HepG2 (cell line): ENCODE data around the gene PCIF1. TPM values are rescaled to one million over a fixed set of nuclear protein-coding genes. Genes with fewer than 3 reads are reported as not detected.

Source experiments
- ATF2 ChIP-seq: sonication (generic); formaldehyde crosslinking; IDR thresholded peaks from 2 replicates; pipeline ENCODE4 v1.4.0; 2020; ENCODE audit warnings: missing genetic modification reagents
- EEA1 ChIP-seq: sonication (generic); formaldehyde crosslinking; IDR thresholded peaks from 2 replicates; pipeline ENCODE4 v1.5.1; 2020; ENCODE audit warnings: mild to moderate bottlenecking, missing genetic modification reagents, borderline replicate concordance
- GLMP ChIP-seq: sonication (generic); formaldehyde crosslinking; IDR thresholded peaks from 2 replicates; pipeline ENCODE4 v1.9.0; 2021; ENCODE audit warnings: missing genetic modification reagents, mild to moderate bottlenecking, borderline replicate concordance
- HNRNPH1 ChIP-seq: fragments of 200-400 bp; formaldehyde crosslinking; optimal IDR thresholded peaks from 2 replicates; pipeline ENCODE3; 2017; ENCODE audit warnings: mild to moderate bottlenecking, low read depth, low read length
- ISX ChIP-seq: sonication (generic); formaldehyde crosslinking; conservative IDR thresholded peaks from 2 replicates; pipeline ENCODE4 v1.5.0; 2020; ENCODE audit warnings: missing genetic modification reagents
- JUN ChIP-seq: sonication (generic); formaldehyde crosslinking; IDR thresholded peaks from 2 replicates; pipeline ENCODE4 v1.4.0; 2020; ENCODE audit warnings: mild to moderate bottlenecking, missing genetic modification reagents
- KDM6A ChIP-seq: IDR thresholded peaks from 2 replicates; pipeline ENCODE4 v1.6.1; 2016; ENCODE audit warnings: low read depth
- MLX ChIP-seq: IDR thresholded peaks from 2 replicates; pipeline ENCODE4 v1.6.1; 2016
- NFKBIZ ChIP-seq: IDR thresholded peaks from 2 replicates; pipeline ENCODE4 v1.6.1; 2018; ENCODE audit warnings: missing genetic modification reagents, missing compliant biosample characterization
- POLR2A ChIP-seq, 2 experiments: IDR thresholded peaks; 2 replicates each; pipeline ENCODE4 v1.6.1; 2011; ENCODE audit warnings: low read depth in 2 of 2, low read length in 2 of 2, mild to moderate bottlenecking in 1 of 2, moderate library complexity in 1 of 2; ENCODE audit not compliant: insufficient read depth in 1 of 2
- TMF1 ChIP-seq: sonication (generic); formaldehyde crosslinking; IDR thresholded peaks from 2 replicates; pipeline ENCODE4 v1.8.1; 2022; ENCODE audit warnings: low read depth, missing genetic modification reagents
- YY1 ChIP-seq: IDR thresholded peaks from 2 replicates; pipeline ENCODE4 v1.6.1; 2011; ENCODE audit warnings: low read length, low read depth, moderate library complexity, mild to moderate bottlenecking; ENCODE audit not compliant: insufficient read depth, insufficient replicate concordance
- ZC3H13 ChIP-seq: sonication (generic); formaldehyde crosslinking; IDR thresholded peaks from 2 replicates; pipeline ENCODE4 v1.8.1; 2023; ENCODE audit warnings: mild to moderate bottlenecking, missing genetic modification reagents, moderate library complexity
- ZNF143 ChIP-seq: sonication (generic); formaldehyde crosslinking; IDR thresholded peaks from 2 replicates; pipeline ENCODE4 v1.4.0; 2020; ENCODE audit warnings: missing genetic modification reagents
- ZNF180 ChIP-seq: sonication (generic); formaldehyde crosslinking; IDR thresholded peaks from 2 replicates; pipeline ENCODE4 v1.4.0; 2020; ENCODE audit warnings: low read depth, missing genetic modification reagents, borderline replicate concordance
- ZNF598 ChIP-seq: sonication (generic); formaldehyde crosslinking; IDR thresholded peaks from 2 replicates; pipeline ENCODE4 v1.5.1; 2020; ENCODE audit warnings: mild to moderate bottlenecking, missing genetic modification reagents, borderline replicate concordance
- ZNF678 ChIP-seq: sonication (generic); formaldehyde crosslinking; IDR thresholded peaks from 2 replicates; pipeline ENCODE4 v1.4.0; 2020; ENCODE audit warnings: mild to moderate bottlenecking, missing genetic modification reagents
- ZNF788 ChIP-seq: sonication (generic); formaldehyde crosslinking; IDR thresholded peaks from 2 replicates; pipeline ENCODE4 v1.5.0; 2020; ENCODE audit warnings: mild to moderate bottlenecking, missing genetic modification reagents, borderline replicate concordance
- polyA plus RNA-seq, 8 experiments: library from polyadenylated mRNA; depleted of rRNA in 3 of 8; stranded (reverse) in 7 of 8; unstranded in 1 of 8; fragments of >200 nt; fragmentation: Illumina TruSeq in 4 of 8; extraction: Trizol in 4 of 8; gene quantifications; 2 replicates each; pipeline versions ENCODE4 v1.2.1 to v1.2.3, GENCODE V29; 2011 to 2016; ENCODE audit warnings: low read depth in 4 of 8, missing spikeins in 1 of 8, mixed read lengths in 1 of 8; ENCODE audit not compliant: insufficient read depth in 1 of 8
- total RNA-seq, 5 experiments: library from RNA; depleted of rRNA; stranded (reverse); fragments of >200 nt; fragmentation: Illumina TruSeq; extraction: Trizol; gene quantifications; 2 replicates each; pipeline ENCODE4 v1.2.3, GENCODE V29; 2016; ENCODE audit warnings: low read depth in 1 of 5
- TF ChIP-seq, protein P1 (sequence below): IDR thresholded peaks from 2 replicates; pipeline ENCODE4 v1.6.1; 2016; ENCODE audit warnings: low read depth, borderline replicate concordance
- TF ChIP-seq, protein P2 (sequence below): sonication (generic); formaldehyde crosslinking; IDR thresholded peaks from 2 replicates; pipeline ENCODE4 v1.5.1; 2020; ENCODE audit warnings: mild to moderate bottlenecking, missing genetic modification reagents, moderate library complexity
- TF ChIP-seq, protein P3 (sequence below): sonication (generic); formaldehyde crosslinking; IDR thresholded peaks from 2 replicates; pipeline ENCODE4 v1.5.0; 2020; ENCODE audit warnings: missing genetic modification reagents

Gene PCIF1
- total and polyA plus RNA-seq, 2 of the 13 experiments (the other 11 are each of a cell fraction or from before 2014, with no cell fraction given), result 20.9 to 24.4 TPM

DNA sequence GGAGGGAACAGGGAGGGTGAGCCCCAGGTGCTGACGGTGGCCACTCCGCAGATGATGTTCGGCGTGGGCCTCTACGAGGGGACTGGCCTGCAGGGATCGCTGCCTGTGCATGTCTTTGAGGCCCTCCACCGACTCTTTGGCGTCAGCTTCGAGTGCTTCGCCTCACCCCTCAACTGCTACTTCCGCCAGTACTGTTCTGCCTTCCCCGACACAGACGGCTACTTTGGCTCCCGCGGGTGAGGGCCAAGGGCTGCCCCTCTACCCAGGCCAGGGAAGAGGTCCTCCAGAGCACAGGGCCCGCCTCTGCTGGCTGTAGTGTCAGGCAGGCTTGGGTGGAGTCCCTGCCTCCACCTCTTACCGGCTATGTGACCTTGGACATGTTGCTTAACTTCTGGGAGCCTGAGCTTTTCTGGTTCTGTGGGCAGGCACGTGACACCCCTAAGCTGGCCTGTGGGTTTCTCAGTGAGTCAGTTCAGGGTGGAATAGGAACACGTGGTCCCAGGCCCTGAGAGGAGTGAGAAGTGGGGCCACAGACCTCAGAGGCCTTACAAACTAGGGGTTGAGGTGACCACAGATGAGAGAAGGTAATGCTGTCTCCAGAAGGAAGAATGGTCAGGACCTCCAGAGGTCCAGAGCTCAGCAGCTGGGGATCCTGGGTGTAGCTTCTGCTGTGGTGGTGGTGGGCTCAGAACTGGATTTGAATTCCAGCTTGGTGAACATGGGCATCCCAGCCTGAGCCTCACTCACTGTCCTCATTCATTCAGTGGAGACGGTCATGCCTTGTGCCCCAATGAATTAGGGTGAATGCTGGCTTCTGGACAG, 11.9 kb downstream of the PCIF1 start (continued):
- TF ChIP-seq, protein P1, sequence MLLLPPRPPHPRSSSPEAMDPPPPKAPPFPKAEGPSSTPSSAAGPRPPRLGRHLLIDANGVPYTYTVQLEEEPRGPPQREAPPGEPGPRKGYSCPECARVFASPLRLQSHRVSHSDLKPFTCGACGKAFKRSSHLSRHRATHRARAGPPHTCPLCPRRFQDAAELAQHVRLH (CRISPR knock-in tag), result peak; percentile 99
- TF ChIP-seq EEA1 (CRISPR knock-in tag) (peak; percentile 73; the same call in 1 of the 2 replicates), POLR2A (IDR thresholded peaks at IDR 0.05; ENCODE audit: insufficient read depth in 1 of 2, low read depth in 2 of 2, low read length in 2 of 2) (peak; percentile 2 to 37; a peak in 2 of 4 replicates), NFKBIZ (CRISPR knock-in tag) (no peak), ZC3H13 (CRISPR knock-in tag) (no peak), HNRNPH1 (no peak), ZNF180 (CRISPR knock-in tag) (no peak), MLX (peak; percentile 98), ATF2 (CRISPR knock-in tag) (peak; percentile 85; the same call in 1 of the 2 replicates), TMF1 (peak; percentile 91), ZNF678 (CRISPR knock-in tag) (0 out of 2 replicates have a peak, but pooled peaks have one; percentile 53), JUN (CRISPR knock-in tag) (no peak), ISX (CRISPR knock-in tag) (no peak), ZNF788 (CRISPR knock-in tag) (peak; percentile 96; the same call in 1 of the 2 replicates), YY1 (peak; percentile 37), ZNF598 (CRISPR knock-in tag) (peak; percentile 87; the same call in 1 of the 2 replicates), KDM6A (peak; percentile 69), ZNF143 (0 out of 2 replicates have a peak, but pooled peaks have one; percentile 51), GLMP (CRISPR knock-in tag) (no peak; the same call in 1 of the 2 replicates)
- TF ChIP-seq, protein P2, sequence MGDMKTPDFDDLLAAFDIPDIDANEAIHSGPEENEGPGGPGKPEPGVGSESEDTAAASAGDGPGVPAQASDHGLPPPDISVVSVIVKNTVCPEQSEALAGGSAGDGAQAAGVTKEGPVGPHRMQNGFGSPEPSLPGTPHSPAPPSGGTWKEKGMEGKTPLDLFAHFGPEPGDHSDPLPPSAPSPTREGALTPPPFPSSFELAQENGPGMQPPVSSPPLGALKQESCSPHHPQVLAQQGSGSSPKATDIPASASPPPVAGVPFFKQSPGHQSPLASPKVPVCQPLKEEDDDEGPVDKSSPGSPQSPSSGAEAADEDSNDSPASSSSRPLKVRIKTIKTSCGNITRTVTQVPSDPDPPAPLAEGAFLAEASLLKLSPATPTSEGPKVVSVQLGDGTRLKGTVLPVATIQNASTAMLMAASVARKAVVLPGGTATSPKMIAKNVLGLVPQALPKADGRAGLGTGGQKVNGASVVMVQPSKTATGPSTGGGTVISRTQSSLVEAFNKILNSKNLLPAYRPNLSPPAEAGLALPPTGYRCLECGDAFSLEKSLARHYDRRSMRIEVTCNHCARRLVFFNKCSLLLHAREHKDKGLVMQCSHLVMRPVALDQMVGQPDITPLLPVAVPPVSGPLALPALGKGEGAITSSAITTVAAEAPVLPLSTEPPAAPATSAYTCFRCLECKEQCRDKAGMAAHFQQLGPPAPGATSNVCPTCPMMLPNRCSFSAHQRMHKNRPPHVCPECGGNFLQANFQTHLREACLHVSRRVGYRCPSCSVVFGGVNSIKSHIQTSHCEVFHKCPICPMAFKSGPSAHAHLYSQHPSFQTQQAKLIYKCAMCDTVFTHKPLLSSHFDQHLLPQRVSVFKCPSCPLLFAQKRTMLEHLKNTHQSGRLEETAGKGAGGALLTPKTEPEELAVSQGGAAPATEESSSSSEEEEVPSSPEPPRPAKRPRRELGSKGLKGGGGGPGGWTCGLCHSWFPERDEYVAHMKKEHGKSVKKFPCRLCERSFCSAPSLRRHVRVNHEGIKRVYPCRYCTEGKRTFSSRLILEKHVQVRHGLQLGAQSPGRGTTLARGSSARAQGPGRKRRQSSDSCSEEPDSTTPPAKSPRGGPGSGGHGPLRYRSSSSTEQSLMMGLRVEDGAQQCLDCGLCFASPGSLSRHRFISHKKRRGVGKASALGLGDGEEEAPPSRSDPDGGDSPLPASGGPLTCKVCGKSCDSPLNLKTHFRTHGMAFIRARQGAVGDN (CRISPR knock-in tag), result peak; percentile 99
- TF ChIP-seq, protein P3, sequence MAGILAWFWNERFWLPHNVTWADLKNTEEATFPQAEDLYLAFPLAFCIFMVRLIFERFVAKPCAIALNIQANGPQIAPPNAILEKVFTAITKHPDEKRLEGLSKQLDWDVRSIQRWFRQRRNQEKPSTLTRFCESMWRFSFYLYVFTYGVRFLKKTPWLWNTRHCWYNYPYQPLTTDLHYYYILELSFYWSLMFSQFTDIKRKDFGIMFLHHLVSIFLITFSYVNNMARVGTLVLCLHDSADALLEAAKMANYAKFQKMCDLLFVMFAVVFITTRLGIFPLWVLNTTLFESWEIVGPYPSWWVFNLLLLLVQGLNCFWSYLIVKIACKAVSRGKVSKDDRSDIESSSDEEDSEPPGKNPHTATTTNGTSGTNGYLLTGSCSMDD (CRISPR knock-in tag), result no peak
